Activated T-helper 17 cell treated with anti-CD3 and anti-CD28 coated beads, Interleukin-2, amount 50 U/mL, for 72 hours (primary cell): ENCODE results near the gene MAML2. TPM values are rescaled to one million over a fixed set of nuclear protein-coding genes. Genes with fewer than 3 reads are reported as not detected.

Experiments
- ATAC-seq: fragments of 150-1000 bp; cut with Tn5 transposase; replicated peaks from 2 replicates; pipeline ENCODE4 v1.10.0; 2021; ENCODE audit warnings: mild to moderate bottlenecking, moderate library complexity
- H3K27ac Mint-ChIP-seq: one replicate; pipeline ENCODE4 v1.8.0; 2022; ENCODE audit warnings: mixed read lengths
- H3K27me3 Mint-ChIP-seq: one replicate; pipeline ENCODE4 v1.8.0; 2022; ENCODE audit warnings: mixed read lengths
- H3K36me3 Mint-ChIP-seq: one replicate; pipeline ENCODE4 v1.8.0; 2022; ENCODE audit warnings: low read depth, mild to moderate bottlenecking, mixed read lengths
- H3K4me1 Mint-ChIP-seq: one replicate; pipeline ENCODE4 v1.8.0; 2022; ENCODE audit warnings: mixed read lengths
- H3K4me3 Mint-ChIP-seq: one replicate; pipeline ENCODE4 v1.8.0; 2022; ENCODE audit warnings: mild to moderate bottlenecking, mixed read lengths
- H3K9me3 Mint-ChIP-seq: one replicate; pipeline ENCODE4 v1.8.0; 2022; ENCODE audit warnings: mixed read lengths
- total RNA-seq, 2 donors: library from RNA; stranded (reverse); gene quantifications; one replicate each; pipeline ENCODE4 v1.2.3, GENCODE V29; 2022

The MAML2 gene
- total RNA-seq, 2 donors from 2014 or later = 11.2 to 17.4 TPM

GRCh38 chr11:96207459-96208449 lies 135.2 kb downstream of the MAML2 start:
- Mint-ChIP-seq H3K4me3 (peak overlapping the region; percentile 67), H3K27ac (peak overlapping the region; percentile 86), H3K36me3 (peaks cover 4% of the 10 kb centered on the region), H3K9me3 (no peaks in the 10 kb centered on the region), H3K4me1 (peaks cover 51% of the 10 kb centered on the region), H3K27me3 (no peaks in the 10 kb centered on the region)
- no peak for ATAC-seq

- Mint-ChIP-seq H3K36me3 (peaks cover 4% of the 10 kb centered on the region), H3K4me1 (peaks cover 43% of the 10 kb centered on the region), H3K9me3 (no peaks in the 10 kb centered on the region), H3K27ac (peak overlapping the region; percentile 86), H3K27me3 (no peaks in the 10 kb centered on the region), H3K4me3 (peak overlapping the region; percentile 67)
- no peak for ATAC-seq
Observed at GRCh38 chr11:96206955-96207354, 136.0 kb downstream of the MAML2 start.

DNA sequence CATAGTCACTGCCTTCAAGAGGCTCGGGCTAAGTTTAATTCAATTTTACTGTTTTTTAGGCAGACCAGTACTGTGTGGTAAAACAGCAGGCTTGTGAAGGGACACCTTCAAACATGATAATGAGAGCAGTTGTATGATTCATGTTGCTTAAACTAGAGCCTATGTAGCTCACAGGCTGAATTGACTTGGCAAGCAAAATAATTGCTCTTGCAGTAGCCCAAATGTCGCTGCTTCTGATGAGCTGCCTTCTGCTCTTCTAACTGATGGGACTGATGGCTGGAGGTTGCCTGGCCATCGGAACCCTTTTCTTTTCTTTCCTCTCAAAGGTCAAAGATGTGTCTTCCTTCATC lies 137.6 kb downstream of the MAML2 start:
- Mint-ChIP-seq H3K27ac (peak overlapping the region; percentile 86), H3K9me3 (no peaks in the 10 kb centered on the region), H3K36me3 (peaks cover 4% of the 10 kb centered on the region)

DNA sequence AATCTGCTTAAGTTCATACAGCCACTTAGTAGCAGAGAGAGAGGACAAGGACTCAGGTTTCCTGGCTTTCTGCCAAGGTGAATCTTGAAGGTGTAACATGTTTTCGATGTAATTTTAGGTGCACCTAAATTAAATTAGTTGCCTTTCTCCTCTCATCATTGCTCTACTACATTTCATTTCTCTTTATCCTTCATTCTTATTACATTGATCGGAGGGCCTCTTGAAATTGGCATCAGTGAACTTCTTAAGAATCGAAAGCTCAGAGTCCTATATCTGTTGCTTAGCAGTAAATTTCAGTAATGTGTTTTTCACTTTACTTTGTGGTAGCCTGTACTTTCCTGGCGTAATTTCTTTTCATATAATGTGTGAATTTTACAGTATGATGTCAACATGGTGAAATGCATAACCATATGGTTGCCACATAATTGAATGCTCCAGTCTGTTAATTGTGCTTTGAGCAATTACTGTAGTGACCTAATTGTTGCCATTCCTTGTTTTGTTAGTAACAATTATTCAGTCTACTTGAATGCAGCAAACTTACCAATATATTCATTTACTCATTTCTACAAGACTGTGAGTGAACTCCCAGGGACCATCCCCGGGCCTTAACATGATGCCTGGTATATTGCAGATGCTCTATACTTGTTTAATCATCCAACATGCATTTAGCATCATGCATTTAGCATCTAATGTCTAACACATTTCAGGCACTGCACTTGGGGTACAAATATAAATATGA lies 138.1 kb downstream of the MAML2 start:
- peak; percentile 84 for ATAC-seq
- peak overlapping the region; percentile 86 for H3K27ac Mint-ChIP-seq
- H3K4me1 Mint-ChIP-seq = peaks cover 46% of the 10 kb centered on the region

More for the DNA sequence above, 137.6 kb downstream of the MAML2 start:
- Mint-ChIP-seq H3K4me3 (peak overlapping the region; percentile 67), H3K27me3 (no peaks in the 10 kb centered on the region), H3K4me1 (peaks cover 40% of the 10 kb centered on the region)
- ATAC-seq = peak; percentile 78

GRCh38 chr11:96204366-96204659 lies 138.7 kb downstream of the MAML2 start:
- peak overlapping the region; percentile 67 for H3K4me3 Mint-ChIP-seq
- H3K27me3 Mint-ChIP-seq = no peaks in the 10 kb centered on the region
- peaks cover 9% of the 10 kb centered on the region for H3K36me3 Mint-ChIP-seq
- H3K9me3 Mint-ChIP-seq = no peaks in the 10 kb centered on the region
- ATAC-seq = no peak
- peaks cover 52% of the 10 kb centered on the region for H3K4me1 Mint-ChIP-seq
- peak overlapping the region; percentile 86 for H3K27ac Mint-ChIP-seq

More for the DNA sequence above, 138.1 kb downstream of the MAML2 start:
- Mint-ChIP-seq H3K36me3 (peaks cover 5% of the 10 kb centered on the region), H3K9me3 (no peaks in the 10 kb centered on the region), H3K27me3 (no peaks in the 10 kb centered on the region), H3K4me3 (peak overlapping the region; percentile 67)

GRCh38 chr11:96203567-96204365 lies 139.2 kb downstream of the MAML2 start:
- Mint-ChIP-seq H3K27ac (peak overlapping the region; percentile 86), H3K4me1 (peaks cover 53% of the 10 kb centered on the region), H3K36me3 (peaks cover 8% of the 10 kb centered on the region), H3K4me3 (peak overlapping the region; percentile 67), H3K9me3 (no peaks in the 10 kb centered on the region), H3K27me3 (no peaks in the 10 kb centered on the region)
- no peak for ATAC-seq

- Mint-ChIP-seq H3K9me3 (no peaks in the 10 kb centered on the region), H3K27ac (peak overlapping the region; percentile 100), H3K4me1 (peaks cover 45% of the 10 kb centered on the region), H3K4me3 (peak overlapping the region; percentile 75), H3K27me3 (no peaks in the 10 kb centered on the region), H3K36me3 (peaks cover 14% of the 10 kb centered on the region)
- no peak for ATAC-seq
Observed at GRCh38 chr11:96200243-96200642, 142.8 kb downstream of the MAML2 start.

DNA sequence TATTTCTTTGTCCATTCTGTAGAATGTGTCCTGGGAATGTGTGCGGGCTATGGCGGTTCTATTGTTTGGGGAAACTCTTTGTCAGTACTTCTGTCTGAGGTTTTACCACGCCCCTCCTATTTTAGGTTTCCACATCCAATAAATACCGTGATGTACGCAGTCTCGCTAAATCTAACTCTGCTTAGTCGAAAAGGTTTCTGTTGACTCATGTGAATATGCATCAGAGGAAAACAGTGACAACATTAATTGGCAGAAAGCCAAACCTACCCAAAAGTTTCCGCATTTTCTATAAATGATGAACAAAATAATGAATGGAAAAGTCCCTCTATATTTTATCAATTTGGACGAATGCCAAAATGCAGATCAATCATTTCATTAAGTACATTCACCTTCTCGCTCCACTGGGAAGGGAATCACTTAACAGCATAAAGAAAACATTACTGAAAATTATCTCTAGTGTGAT lies 143.4 kb downstream of the MAML2 start:
- peak overlapping the region; percentile 100 for H3K27ac Mint-ChIP-seq
- peak overlapping the region; percentile 75 for H3K4me3 Mint-ChIP-seq
- peak; percentile 78 for ATAC-seq
- H3K36me3 Mint-ChIP-seq = peaks cover 14% of the 10 kb centered on the region
- H3K4me1 Mint-ChIP-seq = peaks cover 51% of the 10 kb centered on the region
- no peaks in the 10 kb centered on the region for H3K27me3 Mint-ChIP-seq
- no peaks in the 10 kb centered on the region for H3K9me3 Mint-ChIP-seq

- no peaks in the 10 kb centered on the region for H3K9me3 Mint-ChIP-seq
- H3K4me3 Mint-ChIP-seq = peak overlapping the region; percentile 75
- no peaks in the 10 kb centered on the region for H3K27me3 Mint-ChIP-seq
- H3K4me1 Mint-ChIP-seq = peaks cover 48% of the 10 kb centered on the region
- ATAC-seq = peak; percentile 69
- peaks cover 14% of the 10 kb centered on the region for H3K36me3 Mint-ChIP-seq
- peak overlapping the region; percentile 100 for H3K27ac Mint-ChIP-seq
Observed at GRCh38 chr11:96197801-96198701, 144.9 kb downstream of the MAML2 start.

DNA sequence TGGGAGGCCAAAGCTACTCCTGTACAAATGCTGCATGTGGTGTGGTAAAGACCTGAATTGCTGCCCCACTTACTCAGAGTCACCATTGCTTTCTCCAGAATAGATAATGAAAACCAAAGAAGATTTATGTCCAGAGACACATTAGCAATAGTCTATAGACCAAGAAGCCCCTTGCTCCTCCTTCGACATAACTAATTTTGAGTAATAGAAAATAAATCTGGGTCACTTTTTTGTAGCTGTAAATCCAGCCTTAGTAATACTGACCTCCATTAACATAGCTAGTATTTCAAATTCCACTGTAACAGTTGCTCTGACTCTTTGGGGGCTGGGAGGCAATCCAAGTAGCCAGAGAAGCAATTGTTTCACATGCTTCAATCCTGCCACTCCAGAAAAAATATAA lies 145.9 kb downstream of the MAML2 start:
- peaks cover 14% of the 10 kb centered on the region for H3K36me3 Mint-ChIP-seq
- no peak for ATAC-seq
- H3K27ac Mint-ChIP-seq = peak overlapping the region; percentile 100
- no peaks in the 10 kb centered on the region for H3K9me3 Mint-ChIP-seq
- no peaks in the 10 kb centered on the region for H3K27me3 Mint-ChIP-seq
- peaks cover 48% of the 10 kb centered on the region for H3K4me1 Mint-ChIP-seq
- H3K4me3 Mint-ChIP-seq = peak overlapping the region; percentile 75

DNA sequence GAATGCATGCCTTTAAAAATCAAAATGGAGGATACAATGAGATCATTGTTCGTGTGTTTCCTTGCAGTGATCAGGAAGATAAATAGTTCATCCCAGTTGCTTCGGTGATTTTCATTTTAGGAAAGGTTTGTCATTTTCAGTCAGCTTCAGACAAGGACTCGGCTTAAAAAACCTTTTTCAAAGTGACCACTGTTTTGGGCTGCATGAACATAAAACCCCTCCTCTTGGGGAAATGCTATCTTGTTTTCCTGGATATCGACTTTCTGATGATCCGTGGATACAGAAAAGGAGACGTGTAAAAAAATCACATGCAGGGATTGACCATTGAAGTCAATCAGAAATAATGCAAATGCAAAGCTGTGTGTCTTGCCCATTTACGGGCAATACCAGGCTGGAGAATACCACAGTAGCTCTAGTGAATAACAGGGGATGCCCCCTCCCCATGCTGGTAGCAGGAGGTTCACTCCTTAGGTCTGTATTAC lies 146.8 kb downstream of the MAML2 start:
- H3K9me3 Mint-ChIP-seq = no peaks in the 10 kb centered on the region
- no peak overlapping the region for H3K27ac Mint-ChIP-seq
- peak overlapping the region; percentile 2 for H3K4me3 Mint-ChIP-seq
- peaks cover 14% of the 10 kb centered on the region for H3K36me3 Mint-ChIP-seq
- H3K4me1 Mint-ChIP-seq = peaks cover 48% of the 10 kb centered on the region
- ATAC-seq = no peak
- H3K27me3 Mint-ChIP-seq = no peaks in the 10 kb centered on the region

GRCh38 chr11:96195671-96196070 lies 147.3 kb downstream of the MAML2 start:
- H3K27ac Mint-ChIP-seq = no peak overlapping the region
- peak overlapping the region; percentile 2 for H3K4me3 Mint-ChIP-seq
- H3K27me3 Mint-ChIP-seq = no peaks in the 10 kb centered on the region
- peaks cover 52% of the 10 kb centered on the region for H3K4me1 Mint-ChIP-seq
- H3K9me3 Mint-ChIP-seq = no peaks in the 10 kb centered on the region
- peaks cover 14% of the 10 kb centered on the region for H3K36me3 Mint-ChIP-seq
- no peak for ATAC-seq
